Measurements from ENCODE around the gene ASRGL1. TPM values are rescaled to one million over a fixed set of nuclear protein-coding genes. Genes with fewer than 3 reads are reported as not detected.

Gene ASRGL1
- total and polyA plus RNA-seq, 10 donors: 2.9 to 23.4 (median 5.1) TPM

DNA sequence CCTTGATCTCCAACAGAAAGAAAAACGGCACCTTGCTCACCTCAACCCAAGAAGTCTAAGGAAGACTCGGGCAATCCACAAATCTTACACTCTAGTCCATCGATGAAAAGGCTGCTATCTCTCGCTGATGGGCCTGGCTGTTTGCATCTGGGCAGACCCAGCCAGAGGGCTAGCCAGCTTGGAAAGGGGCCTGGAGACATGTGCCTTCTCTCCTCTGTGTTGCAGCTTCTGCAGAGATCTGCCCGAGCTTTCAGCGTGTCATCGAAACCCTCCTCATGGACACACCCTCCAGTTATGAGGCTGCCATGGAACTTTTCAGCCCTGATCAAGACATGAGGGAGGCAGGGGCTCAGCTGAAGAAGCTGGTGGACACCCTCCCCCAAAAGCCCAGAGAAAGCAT is 84.7 kb downstream of the ASRGL1 start:
- no peak for TF ChIP-seq POLR2A (IDR thresholded peaks at IDR 0.05)
- TF ChIP-seq, protein P1, sequence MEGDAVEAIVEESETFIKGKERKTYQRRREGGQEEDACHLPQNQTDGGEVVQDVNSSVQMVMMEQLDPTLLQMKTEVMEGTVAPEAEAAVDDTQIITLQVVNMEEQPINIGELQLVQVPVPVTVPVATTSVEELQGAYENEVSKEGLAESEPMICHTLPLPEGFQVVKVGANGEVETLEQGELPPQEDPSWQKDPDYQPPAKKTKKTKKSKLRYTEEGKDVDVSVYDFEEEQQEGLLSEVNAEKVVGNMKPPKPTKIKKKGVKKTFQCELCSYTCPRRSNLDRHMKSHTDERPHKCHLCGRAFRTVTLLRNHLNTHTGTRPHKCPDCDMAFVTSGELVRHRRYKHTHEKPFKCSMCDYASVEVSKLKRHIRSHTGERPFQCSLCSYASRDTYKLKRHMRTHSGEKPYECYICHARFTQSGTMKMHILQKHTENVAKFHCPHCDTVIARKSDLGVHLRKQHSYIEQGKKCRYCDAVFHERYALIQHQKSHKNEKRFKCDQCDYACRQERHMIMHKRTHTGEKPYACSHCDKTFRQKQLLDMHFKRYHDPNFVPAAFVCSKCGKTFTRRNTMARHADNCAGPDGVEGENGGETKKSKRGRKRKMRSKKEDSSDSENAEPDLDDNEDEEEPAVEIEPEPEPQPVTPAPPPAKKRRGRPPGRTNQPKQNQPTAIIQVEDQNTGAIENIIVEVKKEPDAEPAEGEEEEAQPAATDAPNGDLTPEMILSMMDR (IDR thresholded peaks at IDR 0.05 in 8 of 11, conservative IDR thresholded peaks at IDR 0.05 in 3 of 11): no peak
- no peak for TF ChIP-seq POLR2AphosphoS5 (IDR thresholded peaks at IDR 0.05)
- H3K27ac ChIP-seq: no peak overlapping the region
- 79 to 92% (median 91%) methylated on average over 7 of the region's 7 CpGs for WGBS, 5 donors
- no peak for DNase-seq
- intact Hi-C loops (cut with DNase I; ENCODE audit: low total_unique reads): loop anchor here (5.0 to 10.0 kb wide), 3 partner anchors 120 to 273 kb away; no protein-coding TSS in a partner anchor
- H3K4me1 ChIP-seq: peaks cover 0 to 32% (median 12%) of the 10 kb centered on the region in 6 donors
- no peaks in the 10 kb centered on the region for H3K36me3 ChIP-seq
- peaks cover 0 to 9% (median 0%) of the 10 kb centered on the region in 7 donors for H3K27me3 ChIP-seq (replicated peaks in 1 of 7)
- H3K4me3 ChIP-seq: no peak overlapping the region
- no peaks in the 10 kb centered on the region for H3K9me3 ChIP-seq

DNA sequence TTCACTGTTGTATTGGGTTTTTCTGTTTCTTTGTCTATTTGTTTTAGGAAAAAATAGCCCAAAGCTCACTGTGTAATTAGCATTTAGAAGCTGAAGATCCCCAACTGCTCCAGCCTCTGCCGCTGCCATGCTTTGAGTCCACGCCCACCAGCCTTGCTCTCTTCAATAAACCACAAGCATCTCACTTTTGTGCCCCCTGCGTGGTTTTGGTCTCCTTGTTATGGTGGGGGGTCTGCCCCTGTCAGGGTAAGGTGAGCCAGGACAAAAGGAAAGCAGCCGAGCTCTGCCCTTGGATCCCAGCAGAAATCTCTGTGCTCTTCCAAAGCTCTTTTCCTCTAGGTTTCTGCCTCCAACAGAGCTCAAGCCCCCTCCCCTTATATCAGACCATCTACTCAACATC is 85.8 kb downstream of the ASRGL1 start:
- H3K4me3 ChIP-seq: no peak overlapping the region
- H3K27me3 ChIP-seq (replicated peaks in 1 of 7): peaks cover 0 to 9% (median 0%) of the 10 kb centered on the region in 7 donors
- intact Hi-C loops (cut with DNase I; ENCODE audit: low total_unique reads): loop anchor here (5.0 to 10.0 kb wide), 3 partner anchors 119 to 272 kb away; no protein-coding TSS in a partner anchor
- H3K9me3 ChIP-seq: no peaks in the 10 kb centered on the region
- H3K4me1 ChIP-seq: peaks cover 0 to 42% (median 12%) of the 10 kb centered on the region in 6 donors
- H3K36me3 ChIP-seq: no peaks in the 10 kb centered on the region
- H3K27ac ChIP-seq: no peak overlapping the region
- WGBS, 5 donors: 78 to 89% (median 85%) methylated on average over 4 of the region's 4 CpGs
- no peak for DNase-seq
- TF ChIP-seq POLR2AphosphoS5 (IDR thresholded peaks at IDR 0.05): no peak
- TF ChIP-seq, protein P1 (IDR thresholded peaks at IDR 0.05 in 8 of 11, conservative IDR thresholded peaks at IDR 0.05 in 3 of 11): no peak
- TF ChIP-seq POLR2A (IDR thresholded peaks at IDR 0.05): no peak

DNA sequence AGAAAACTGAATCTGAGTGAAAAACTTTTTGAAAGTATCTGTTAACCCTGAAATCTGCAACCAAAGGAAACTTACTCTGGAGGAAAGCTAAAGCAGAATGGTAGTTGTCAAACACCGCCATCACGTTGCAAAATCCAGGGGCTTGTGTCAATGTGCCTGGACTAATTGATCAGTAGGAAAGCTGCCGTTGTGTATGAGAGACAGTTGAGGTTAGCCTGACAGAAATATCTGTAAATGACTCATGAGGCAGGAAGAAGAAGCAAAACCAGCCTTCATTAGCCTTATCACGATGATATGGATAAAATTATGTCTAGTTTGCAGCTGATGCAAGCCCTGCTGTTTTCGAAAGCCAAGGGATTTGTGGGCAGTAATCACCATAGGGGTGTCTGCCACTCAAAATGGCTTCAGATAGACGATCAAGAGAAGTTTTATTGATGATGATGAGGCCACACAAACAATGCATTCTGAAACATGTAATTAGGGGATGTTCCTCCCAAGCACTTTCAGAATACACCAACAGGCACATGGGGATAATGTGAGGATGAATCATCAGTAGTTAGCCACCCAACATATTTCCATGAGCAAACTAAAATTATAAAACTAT is 90.5 kb downstream of the ASRGL1 start:
- H3K9me3 ChIP-seq: no peaks in the 10 kb centered on the region
- no peak overlapping the region for H3K4me3 ChIP-seq
- H3K4me1 ChIP-seq: peaks cover 0 to 74% (median 21%) of the 10 kb centered on the region in 6 donors
- H3K36me3 ChIP-seq: no peaks in the 10 kb centered on the region
- no peak for DNase-seq
- TF ChIP-seq POLR2AphosphoS5 (IDR thresholded peaks at IDR 0.05): no peak
- TF ChIP-seq, protein P1 (IDR thresholded peaks at IDR 0.05 in 8 of 11, conservative IDR thresholded peaks at IDR 0.05 in 3 of 11): no peak
- no peak for TF ChIP-seq POLR2A (IDR thresholded peaks at IDR 0.05)
- peaks cover 0 to 9% (median 0%) of the 10 kb centered on the region in 7 donors for H3K27me3 ChIP-seq (replicated peaks in 1 of 7)
- WGBS, 5 donors: 28 to 61% (median 33%) methylated on average over 6 of the region's 6 CpGs
- H3K27ac ChIP-seq: peak overlapping the region in 5 of 8 donors; percentile 3 to 63 (median 33)
- intact Hi-C loops (cut with DNase I; ENCODE audit: low total_unique reads): loop anchor here (10.0 kb wide), 1 partner anchor 267 kb away; no protein-coding TSS in a partner anchor

- Histone ChIP-seq H3K9me3 (no peaks in the 10 kb centered on the region), H3K4me1 (peaks cover 0 to 87% (median 30%) of the 10 kb centered on the region in 6 donors), H3K4me3 (no peak overlapping the region), H3K27ac (peak overlapping the region in 1 of 8 donors; percentile 63), H3K36me3 (no peaks in the 10 kb centered on the region), H3K27me3 (replicated peaks in 1 of 7) (peaks cover 0 to 2% (median 0%) of the 10 kb centered on the region in 7 donors)
- intact Hi-C loops (cut with DNase I; ENCODE audit: low total_unique reads): loop anchor here (10.0 kb wide), 1 partner anchor 266 kb away; no protein-coding TSS in a partner anchor
- 73 to 84% (median 77%) methylated on average over 8 of the region's 8 CpGs for WGBS, 5 donors
- TF ChIP-seq, protein P1 (IDR thresholded peaks at IDR 0.05 in 8 of 11, conservative IDR thresholded peaks at IDR 0.05 in 3 of 11): no peak
- no peak for TF ChIP-seq POLR2AphosphoS5 (IDR thresholded peaks at IDR 0.05)
- TF ChIP-seq POLR2A (IDR thresholded peaks at IDR 0.05): no peak
- DNase-seq: no peak
Measured at GRCh38 chr11:62428871-62429560, 91.8 kb downstream of the ASRGL1 start.
